Ishikawa (cell line): ENCODE results near the gene PLCL2.

Source experiments
- CEBPB ChIP-seq: IDR thresholded peaks from 2 replicates; pipeline ENCODE4 v1.6.1; 2012
- CREB1 ChIP-seq: IDR thresholded peaks from 2 replicates; pipeline ENCODE4 v1.6.1; 2012; ENCODE audit warnings: low read depth
- EGR1 ChIP-seq: IDR thresholded peaks from 2 replicates; pipeline ENCODE4 v1.6.1; 2012
- EP300 ChIP-seq: IDR thresholded peaks from 2 replicates; pipeline ENCODE4 v1.6.1; 2012; ENCODE audit warnings: borderline replicate concordance
- FOXM1 ChIP-seq: IDR thresholded peaks from 2 replicates; pipeline ENCODE4 v1.6.1; 2012; ENCODE audit warnings: low read depth, borderline replicate concordance
- MAX ChIP-seq: IDR thresholded peaks from 2 replicates; pipeline ENCODE4 v1.6.1; 2012
- NFIC ChIP-seq: IDR thresholded peaks from 2 replicates; pipeline ENCODE4 v1.6.1; 2012
- RAD21 ChIP-seq: IDR thresholded peaks from 2 replicates; pipeline ENCODE4 v1.6.1; 2012; ENCODE audit warnings: low read depth
- REST ChIP-seq: IDR thresholded peaks from 2 replicates; pipeline ENCODE4 v1.6.1; 2012; ENCODE audit warnings: low read depth, mild to moderate bottlenecking
- TAF1 ChIP-seq: IDR thresholded peaks from 2 replicates; pipeline ENCODE4 v1.6.1; 2012; ENCODE audit warnings: low read depth, mild to moderate bottlenecking
- TCF12 ChIP-seq: IDR thresholded peaks from 2 replicates; pipeline ENCODE4 v1.6.1; 2012; ENCODE audit warnings: low read depth
- TEAD4 ChIP-seq: IDR thresholded peaks from 2 replicates; pipeline ENCODE4 v1.6.1; 2012
- USF1 ChIP-seq: IDR thresholded peaks from 2 replicates; pipeline ENCODE4 v1.6.1; 2012
- YY1 ChIP-seq: IDR thresholded peaks from 2 replicates; pipeline ENCODE4 v1.6.1; 2012; ENCODE audit warnings: low read depth
- ZBTB7A ChIP-seq: IDR thresholded peaks from 2 replicates; pipeline ENCODE4 v1.6.1; 2012; ENCODE audit warnings: low read depth

Gene PLCL2

GRCh38 chr3:17013050-17013449 lies 128.3 kb downstream of the PLCL2 start:
- TF ChIP-seq ZBTB7A (no peak), REST (no peak), EP300 (no peak)

- TF ChIP-seq EGR1 = no peak
- TF ChIP-seq FOXM1 = no peak
- TF ChIP-seq TCF12 = no peak
- TF ChIP-seq CEBPB = no peak
- no peak for TF ChIP-seq EP300
- TF ChIP-seq NFIC = no peak
Measured at GRCh38 chr3:17013571-17013970, 128.8 kb downstream of the PLCL2 start.

GRCh38 chr3:17014284-17014683 lies 129.5 kb downstream of the PLCL2 start:
- TF ChIP-seq EP300 (no peak), YY1 (no peak), TCF12 (no peak), ZBTB7A (no peak), REST (no peak), TEAD4 (no peak), CEBPB (no peak), RAD21 (no peak), CREB1 (no peak), TAF1 (no peak), FOXM1 (no peak), MAX (no peak), USF1 (no peak), NFIC (no peak), EGR1 (no peak)

- no peak for TF ChIP-seq TEAD4
Measured at GRCh38 chr3:17014709-17015108, 130.0 kb downstream of the PLCL2 start.

- no peak for TF ChIP-seq ZBTB7A
- TF ChIP-seq USF1 = no peak
- no peak for TF ChIP-seq CREB1
- TF ChIP-seq EGR1 = no peak
- no peak for TF ChIP-seq FOXM1
- TF ChIP-seq NFIC = no peak
- no peak for TF ChIP-seq YY1
- TF ChIP-seq TEAD4 = no peak
- no peak for TF ChIP-seq CEBPB
- no peak for TF ChIP-seq REST
- no peak for TF ChIP-seq TAF1
- no peak for TF ChIP-seq MAX
- no peak for TF ChIP-seq RAD21
- TF ChIP-seq TCF12 = no peak
- TF ChIP-seq EP300 = no peak
Measured at GRCh38 chr3:17021614-17022013, 136.9 kb downstream of the PLCL2 start.
